Osteoblast (primary cell): ENCODE results near the gene GORASP1. TPM values are rescaled to one million over a fixed set of nuclear protein-coding genes. Genes with fewer than 3 reads are reported as not detected.
A peak's percentile ranks its signal among the peaks of the same experiment; 100 is the strongest.

Source experiments
- DNase-seq: peaks from one replicate; pipeline ENCODE4 v3.0.0; 2011; ENCODE audit warnings: low spot score, mixed read lengths; ENCODE audit not compliant: insufficient read length; ENCODE audit errors: missing footprints
- H2AFZ ChIP-seq: 2 replicates; pipeline ENCODE4 v1.6.0; 2011; ENCODE audit warnings: mild to moderate bottlenecking, low read length
- H3K27ac ChIP-seq: 2 replicates; pipeline ENCODE4 v1.5.1; 2011; ENCODE audit warnings: mild to moderate bottlenecking, low read depth, low read length, moderate library complexity
- H3K27me3 ChIP-seq: 2 replicates; pipeline ENCODE4 v1.6.0; 2012; ENCODE audit warnings: mild to moderate bottlenecking, control low read depth, inconsistent platforms, low read length, moderate library complexity; ENCODE audit not compliant: insufficient read depth
- H3K36me3 ChIP-seq: 2 replicates; pipeline ENCODE4 v1.5.1; 2011; ENCODE audit warnings: mild to moderate bottlenecking, low read length, control low read depth, moderate library complexity; ENCODE audit not compliant: insufficient read depth
- H3K4me1 ChIP-seq: 2 replicates; pipeline ENCODE4 v1.5.1; 2011; ENCODE audit warnings: mild to moderate bottlenecking, low read length, control low read depth, moderate library complexity; ENCODE audit not compliant: insufficient read depth
- H3K4me2 ChIP-seq: 2 replicates; pipeline ENCODE4 v1.6.0; 2011; ENCODE audit warnings: mild to moderate bottlenecking, low read length; ENCODE audit not compliant: insufficient read depth
- H3K4me3 ChIP-seq: fragments of 200-600 bp; sonication (generic); 3 replicates; pipeline ENCODE4 v1.5.1; 2012; ENCODE audit warnings: mild to moderate bottlenecking, low read length, inconsistent platforms; ENCODE audit not compliant: insufficient read depth
- H3K79me2 ChIP-seq: 2 replicates; pipeline ENCODE4 v1.6.0; 2012; ENCODE audit warnings: mild to moderate bottlenecking, low read length, control low read depth, inconsistent platforms; ENCODE audit not compliant: insufficient read depth
- H3K9me3 ChIP-seq: 2 replicates; pipeline ENCODE4 v1.5.1; 2011; ENCODE audit warnings: low read depth, low read length, control low read depth
- H4K20me1 ChIP-seq: 2 replicates; pipeline ENCODE4 v1.6.0; 2012; ENCODE audit warnings: mild to moderate bottlenecking, low read length, control low read depth; ENCODE audit not compliant: insufficient read depth
- CTCF ChIP-seq: IDR thresholded peaks from 2 replicates; pipeline ENCODE4 v1.5.1; 2011; ENCODE audit warnings: mild to moderate bottlenecking, low read depth, low read length, moderate library complexity; ENCODE audit errors: extremely low read depth
- total RNA-seq: library from RNA; depleted of rRNA; stranded (reverse); fragments of >200 nt; gene quantifications from 2 replicates; pipeline ENCODE4 v1.2.3, GENCODE V29; 2012

GORASP1 gene
- total RNA-seq, 1 donor: 46.0 TPM

GRCh38 chr3:39105687-39106063 lies 1.8 kb downstream of the GORASP1 start:
- H2AFZ ChIP-seq: no peak overlapping the region
- H3K9me3 ChIP-seq: no peaks in the 10 kb centered on the region
- H4K20me1 ChIP-seq: peaks cover 50% of the 10 kb centered on the region
- H3K27me3 ChIP-seq: no peaks in the 10 kb centered on the region
- H3K36me3 ChIP-seq: peaks cover 5% of the 10 kb centered on the region
- peak overlapping the region; percentile 91 for H3K4me2 ChIP-seq
- DNase-seq: peak; percentile 54
- H3K27ac ChIP-seq: peak overlapping the region; percentile 95
- peak overlapping the region; percentile 99 for H3K4me3 ChIP-seq
- peaks cover 66% of the 10 kb centered on the region for H3K79me2 ChIP-seq
- H3K4me1 ChIP-seq: peaks cover 18% of the 10 kb centered on the region
- TF ChIP-seq CTCF: no peak

DNA sequence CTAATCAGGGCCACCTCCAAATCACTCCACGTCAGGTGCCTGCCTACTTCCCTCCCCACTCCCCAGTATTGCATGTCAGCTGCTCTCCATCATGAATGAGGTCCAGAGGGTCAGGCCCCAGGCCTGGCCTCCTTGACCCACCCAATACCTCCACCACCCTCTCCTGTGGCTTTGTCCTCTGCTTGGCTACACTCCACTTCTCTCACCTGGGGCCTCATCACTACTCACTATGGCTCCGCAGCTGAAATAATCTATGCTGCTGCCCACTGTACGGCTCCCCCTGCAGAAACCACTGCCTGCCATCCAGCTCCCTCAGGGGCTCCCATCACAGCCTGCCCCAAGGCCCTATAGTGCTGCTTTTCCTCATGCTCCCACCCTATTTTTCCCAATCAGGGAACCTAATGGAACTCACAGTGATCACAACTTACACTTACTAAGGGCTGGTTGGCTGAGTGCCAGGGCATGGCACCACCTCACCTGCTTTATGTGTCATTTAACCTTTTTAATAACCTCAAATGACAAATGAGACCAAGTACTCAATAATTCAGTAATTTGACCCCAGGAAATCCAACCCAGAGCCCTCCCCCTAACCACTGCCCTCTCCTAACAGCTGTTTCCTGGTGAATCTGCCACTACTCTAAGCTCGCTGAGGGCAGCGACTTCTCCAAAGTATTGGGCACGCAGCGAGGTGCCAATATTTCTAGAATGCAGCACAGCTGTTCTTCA lies 2.3 kb downstream of the GORASP1 start:
- peaks cover 70% of the 10 kb centered on the region for H3K79me2 ChIP-seq
- DNase-seq: peak; percentile 30
- H3K27me3 ChIP-seq: no peaks in the 10 kb centered on the region
- H3K4me2 ChIP-seq: no peak overlapping the region
- no peak overlapping the region for H3K4me3 ChIP-seq
- H3K36me3 ChIP-seq: peaks cover 5% of the 10 kb centered on the region
- peaks cover 18% of the 10 kb centered on the region for H3K4me1 ChIP-seq
- peaks cover 54% of the 10 kb centered on the region for H4K20me1 ChIP-seq
- H2AFZ ChIP-seq: no peak overlapping the region
- no peak for TF ChIP-seq CTCF
- H3K9me3 ChIP-seq: no peaks in the 10 kb centered on the region
- H3K27ac ChIP-seq: no peak overlapping the region

DNA sequence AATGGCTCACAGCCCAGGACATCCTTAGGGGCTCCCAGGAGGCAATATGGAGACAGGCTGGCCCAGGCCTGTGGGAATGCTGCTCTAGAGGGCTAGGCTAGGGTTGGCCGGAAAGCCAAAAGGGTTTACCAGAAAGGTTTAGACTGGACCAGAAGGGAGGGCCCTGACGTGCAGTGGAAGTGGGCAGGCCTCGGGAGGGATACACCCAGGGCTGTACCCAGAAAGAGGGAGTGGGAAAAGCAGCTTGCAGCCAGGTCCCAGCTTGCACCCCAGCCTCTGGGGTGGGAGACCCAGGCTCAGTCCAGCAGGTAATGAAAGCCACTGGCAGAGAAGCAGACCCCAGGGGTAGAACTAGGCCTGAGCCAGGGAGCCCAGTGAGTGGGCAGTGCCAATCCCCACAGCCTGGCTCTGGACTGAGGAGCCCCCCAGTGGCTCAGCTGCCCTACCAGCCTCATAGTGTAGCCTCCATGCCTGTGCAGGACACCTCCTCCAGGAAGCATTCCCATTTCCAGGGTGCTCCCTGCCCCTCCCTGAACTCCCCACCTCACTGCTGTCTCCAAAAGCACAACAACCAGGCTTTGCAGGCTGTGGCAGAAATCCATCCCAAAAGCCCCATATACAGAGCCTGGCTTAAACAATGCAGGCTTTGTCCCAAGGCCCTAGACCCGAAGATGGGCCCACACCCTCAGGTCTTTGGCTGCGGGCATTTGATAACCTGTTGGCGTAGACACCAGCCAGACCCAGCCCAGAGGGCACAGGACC lies 3.5 kb downstream of the GORASP1 start:
- Histone ChIP-seq H3K27ac (peak overlapping the region; percentile 8), H3K9me3 (no peaks in the 10 kb centered on the region), H2AFZ (no peak overlapping the region), H3K79me2 (peaks cover 72% of the 10 kb centered on the region), H3K4me1 (peaks cover 18% of the 10 kb centered on the region), H3K36me3 (peaks cover 17% of the 10 kb centered on the region), H4K20me1 (peaks cover 60% of the 10 kb centered on the region), H3K4me2 (no peak overlapping the region), H3K27me3 (no peaks in the 10 kb centered on the region), H3K4me3 (no peak overlapping the region)
- TF ChIP-seq CTCF: no peak
- DNase-seq: peak; percentile 73

DNA sequence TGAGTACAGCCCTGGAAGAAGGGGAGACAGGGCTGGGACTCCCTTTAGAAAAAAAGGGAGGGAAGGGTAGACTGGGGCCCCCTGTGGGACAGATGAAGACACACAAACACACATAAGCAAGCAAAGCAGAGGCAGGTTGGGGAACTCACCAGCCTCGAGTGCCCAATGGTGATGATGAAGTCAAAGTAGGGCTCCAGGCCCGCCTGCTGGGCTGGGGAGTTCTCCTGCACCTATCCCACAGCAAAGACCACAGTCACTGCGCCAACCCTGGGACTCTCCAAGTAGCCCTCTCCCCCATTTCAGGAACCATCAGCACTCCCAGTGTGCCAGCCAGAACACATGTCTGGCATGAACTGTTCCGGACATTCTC lies 4.1 kb downstream of the GORASP1 start:
- no peak overlapping the region for H3K27ac ChIP-seq
- H3K4me2 ChIP-seq: no peak overlapping the region
- no peak overlapping the region for H3K4me3 ChIP-seq
- no peak for DNase-seq
- TF ChIP-seq CTCF: peak; percentile 25
- no peaks in the 10 kb centered on the region for H3K27me3 ChIP-seq
- H3K36me3 ChIP-seq: peaks cover 23% of the 10 kb centered on the region
- peaks cover 72% of the 10 kb centered on the region for H3K79me2 ChIP-seq
- H3K4me1 ChIP-seq: peaks cover 16% of the 10 kb centered on the region
- H3K9me3 ChIP-seq: no peaks in the 10 kb centered on the region
- no peak overlapping the region for H2AFZ ChIP-seq
- H4K20me1 ChIP-seq: peaks cover 60% of the 10 kb centered on the region
